HepG2 (cell line): ENCODE data around the gene TXN. TPM values are rescaled to one million over a fixed set of nuclear protein-coding genes. Genes with fewer than 3 reads are reported as not detected.

Experiments
- DR1 ChIP-seq: sonication (generic); formaldehyde crosslinking; IDR thresholded peaks from 2 replicates; pipeline ENCODE4 v1.8.0; 2021; ENCODE audit warnings: mild to moderate bottlenecking, missing genetic modification reagents, inconsistent platforms
- EED ChIP-seq: sonication (generic); formaldehyde crosslinking; IDR thresholded peaks from 2 replicates; pipeline ENCODE4 v1.5.0; 2020; ENCODE audit warnings: mild to moderate bottlenecking, missing genetic modification reagents
- ETV5 ChIP-seq: IDR thresholded peaks from 2 replicates; pipeline ENCODE4 v1.6.1; 2018; ENCODE audit warnings: missing biosample characterization, missing genetic modification reagents, inconsistent platforms, borderline replicate concordance
- MTA1 ChIP-seq: sonication (generic); formaldehyde crosslinking; IDR thresholded peaks from 2 replicates; pipeline ENCODE4 v1.4.0; 2020; ENCODE audit warnings: missing genetic modification reagents, mild to moderate bottlenecking, borderline replicate concordance
- NAIF1 ChIP-seq: sonication (generic); formaldehyde crosslinking; IDR thresholded peaks from 2 replicates; pipeline ENCODE4 v1.5.0; 2020; ENCODE audit warnings: mild to moderate bottlenecking, missing genetic modification reagents, borderline replicate concordance
- NCOA5 ChIP-seq: sonication (generic); formaldehyde crosslinking; IDR thresholded peaks from 2 replicates; pipeline ENCODE4 v1.4.0; 2020; ENCODE audit warnings: missing genetic modification reagents
- PATZ1 ChIP-seq: sonication (generic); formaldehyde crosslinking; IDR thresholded peaks from 2 replicates; pipeline ENCODE4 v1.4.0; 2020; ENCODE audit warnings: missing genetic modification reagents
- SYNCRIP ChIP-seq: fragments of 200-400 bp; formaldehyde crosslinking; IDR thresholded peaks from 2 replicates; pipeline ENCODE4 v1.6.1; 2018; ENCODE audit warnings: mild to moderate bottlenecking, low read depth, low read length; ENCODE audit not compliant: insufficient read depth
- TAF1 ChIP-seq: sonication (generic); formaldehyde crosslinking; IDR thresholded peaks from 2 replicates; pipeline ENCODE4 v1.4.0; 2020; ENCODE audit warnings: missing genetic modification reagents
- THRA ChIP-seq: sonication (generic); formaldehyde crosslinking; IDR thresholded peaks from 2 replicates; pipeline ENCODE4 v1.4.0; 2020; ENCODE audit warnings: missing genetic modification reagents, borderline replicate concordance
- XBP1 ChIP-seq: sonication (generic); formaldehyde crosslinking; IDR thresholded peaks from 2 replicates; pipeline ENCODE4 v1.5.0; 2020; ENCODE audit warnings: missing genetic modification reagents
- ZBTB10 ChIP-seq: sonication (generic); formaldehyde crosslinking; IDR thresholded peaks from 2 replicates; pipeline ENCODE4 v1.4.0; 2020; ENCODE audit warnings: missing genetic modification reagents, borderline replicate concordance
- ZBTB20 ChIP-seq: sonication (generic); formaldehyde crosslinking; IDR thresholded peaks from 2 replicates; pipeline ENCODE4 v1.8.1; 2023; ENCODE audit warnings: missing genetic modification reagents, low read depth, mild to moderate bottlenecking, borderline replicate concordance
- ZBTB7A ChIP-seq: sonication (generic); formaldehyde crosslinking; IDR thresholded peaks from 2 replicates; pipeline ENCODE4 v1.8.0; 2022; ENCODE audit warnings: mild to moderate bottlenecking, missing genetic modification reagents
- ZNF362 ChIP-seq: sonication (generic); formaldehyde crosslinking; IDR thresholded peaks from 2 replicates; pipeline ENCODE4 v1.4.0; 2020; ENCODE audit warnings: missing genetic modification reagents, mild to moderate bottlenecking, borderline replicate concordance
- ZNF564 ChIP-seq: sonication (generic); formaldehyde crosslinking; IDR thresholded peaks from 2 replicates; pipeline ENCODE4 v1.8.1; 2023; ENCODE audit warnings: mild to moderate bottlenecking, missing genetic modification reagents
- ZSCAN25 ChIP-seq: sonication (generic); formaldehyde crosslinking; IDR thresholded peaks from 2 replicates; pipeline ENCODE4 v1.8.0; 2022; ENCODE audit warnings: mild to moderate bottlenecking, missing genetic modification reagents
- ZUFSP ChIP-seq: sonication (generic); formaldehyde crosslinking; IDR thresholded peaks from 2 replicates; pipeline ENCODE4 v1.9.0; 2021; ENCODE audit warnings: missing genetic modification reagents, mild to moderate bottlenecking, borderline replicate concordance
- polyA plus RNA-seq, 8 experiments: library from polyadenylated mRNA; depleted of rRNA in 3 of 8; stranded (reverse) in 7 of 8; unstranded in 1 of 8; fragments of >200 nt; fragmentation: Illumina TruSeq in 4 of 8; extraction: Trizol in 4 of 8; gene quantifications; 2 replicates each; pipeline versions ENCODE4 v1.2.1 to v1.2.3, GENCODE V29; 2011 to 2016; ENCODE audit warnings: low read depth in 4 of 8, missing spikeins in 1 of 8, mixed read lengths in 1 of 8; ENCODE audit not compliant: insufficient read depth in 1 of 8
- total RNA-seq, 5 experiments: library from RNA; depleted of rRNA; stranded (reverse); fragments of >200 nt; fragmentation: Illumina TruSeq; extraction: Trizol; gene quantifications; 2 replicates each; pipeline ENCODE4 v1.2.3, GENCODE V29; 2016; ENCODE audit warnings: low read depth in 1 of 5

Gene TXN
- total and polyA plus RNA-seq, 2 of the 13 experiments (the other 11 are each of a cell fraction or from before 2014, with no cell fraction given), result 364 to 470 TPM

GRCh38 chr9:110255463-110256379, 586 bp downstream of the TXN start (continued):
- TF ChIP-seq ZUFSP (no peak), DR1 (CRISPR knock-in tag) (peak; percentile 50; the same call in 1 of the 2 replicates), EED (no peak), ZBTB20 (peak; percentile 59; the same call in 1 of the 2 replicates), ZNF564 (peak; percentile 59; the same call in 1 of the 2 replicates), NCOA5 (CRISPR knock-in tag) (no peak), THRA (CRISPR knock-in tag) (no peak), PATZ1 (0 out of 2 replicates have a peak, but pooled peaks have one; percentile 26), ZNF362 (CRISPR knock-in tag) (peak; percentile 40; the same call in 1 of the 2 replicates), ZBTB7A (CRISPR knock-in tag) (peak; percentile 76), ETV5 (peak; percentile 47; the same call in 1 of the 2 replicates), NAIF1 (CRISPR knock-in tag) (0 out of 2 replicates have a peak, but pooled peaks have one; percentile 21), TAF1 (CRISPR knock-in tag) (peak; percentile 22; the same call in 1 of the 2 replicates), ZSCAN25 (CRISPR knock-in tag) (peak; percentile 10; the same call in 1 of the 2 replicates), ZBTB10 (CRISPR knock-in tag) (0 out of 2 replicates have a peak, but pooled peaks have one; percentile 40), MTA1 (CRISPR knock-in tag) (0 out of 2 replicates have a peak, but pooled peaks have one; percentile 26), XBP1 (CRISPR knock-in tag) (no peak), SYNCRIP (no peak)
